Neural cell (in vitro differentiated cells): Measurements from ENCODE around the gene ZNRF1. TPM values are rescaled to one million over a fixed set of nuclear protein-coding genes. Genes with fewer than 3 reads are reported as not detected.

Experiments used
- H2AFZ ChIP-seq: fragments of 200-600, 300-800 bp; sonication (generic), shearing (Covaris generic); 2 replicates; pipeline ENCODE4 v1.6.0; 2014; ENCODE audit warnings: low read depth, mild to moderate bottlenecking, antibody characterized with exemption, low read length, moderate library complexity
- H3F3A ChIP-seq: fragments of 200-600 bp; shearing (Covaris generic); 2 replicates; pipeline ENCODE4 v1.6.1; 2016; ENCODE audit warnings: mild to moderate bottlenecking, moderate library complexity, mixed read lengths, antibody characterized with exemption, low read length; ENCODE audit not compliant: insufficient read depth, poor library complexity, severe bottlenecking
- H3K27ac ChIP-seq: fragments of 200-600, 300-800 bp; sonication (generic), shearing (Covaris generic); 2 replicates; pipeline ENCODE4 v1.5.1; 2014; ENCODE audit warnings: mild to moderate bottlenecking, low read length, moderate library complexity
- H3K27me3 ChIP-seq: fragments of 300-800, 200-600 bp; sonication (generic), shearing (Covaris generic); 2 replicates; pipeline ENCODE4 v1.6.0; 2014; ENCODE audit warnings: mild to moderate bottlenecking, low read depth, low read length, moderate library complexity; ENCODE audit not compliant: insufficient read depth
- H3K36me3 ChIP-seq: fragments of 300-800, 200-600 bp; sonication (generic), shearing (Covaris generic); 2 replicates; pipeline ENCODE4 v1.5.1; 2014; ENCODE audit warnings: mild to moderate bottlenecking, antibody characterized with exemption, low read length, moderate library complexity; ENCODE audit not compliant: insufficient read depth
- H3K4me2 ChIP-seq: fragments of 300-800, 200-600 bp; sonication (generic), shearing (Covaris generic); 2 replicates; pipeline ENCODE4 v1.6.0; 2014; ENCODE audit warnings: mild to moderate bottlenecking, low read length
- H3K4me3 ChIP-seq: fragments of 300-800, 200-600 bp; sonication (generic), shearing (Covaris generic); 2 replicates; pipeline ENCODE4 v1.5.1; 2014; ENCODE audit warnings: mild to moderate bottlenecking, low read length, moderate library complexity
- H3K79me2 ChIP-seq: fragments of 200-600 bp; shearing (Covaris generic); replicated peaks from 2 replicates; pipeline ENCODE4 v1.6.0; 2014; ENCODE audit warnings: mild to moderate bottlenecking, low read length, moderate library complexity; ENCODE audit not compliant: insufficient read depth
- H3K9ac ChIP-seq: fragments of 300-800, 200-600 bp; sonication (generic), shearing (Covaris generic); 2 replicates; pipeline ENCODE4 v1.6.1; 2016; ENCODE audit warnings: mild to moderate bottlenecking, low read length, mixed read lengths
- H3K9me2 ChIP-seq: fragments of 200-600 bp; shearing (Covaris generic); 2 replicates; pipeline ENCODE4 v1.6.1; 2016; ENCODE audit warnings: mild to moderate bottlenecking, low read length, mixed read lengths; ENCODE audit not compliant: insufficient read depth
- H3K9me3 ChIP-seq: fragments of 200-600, 300-800 bp; sonication (generic), shearing (Covaris generic); 2 replicates; pipeline ENCODE4 v1.6.1; 2016; ENCODE audit warnings: mild to moderate bottlenecking, mixed run types, low read length, moderate library complexity, mixed read lengths
- H4K20me1 ChIP-seq: fragments of 200-600 bp; shearing (Covaris generic); 2 replicates; pipeline ENCODE4 v1.6.1; 2016; ENCODE audit warnings: mild to moderate bottlenecking, mixed run types; ENCODE audit not compliant: insufficient read depth
- CTCF ChIP-seq: fragments of 450-650 bp; IDR thresholded peaks from 2 replicates; pipeline ENCODE4 v1.5.1; 2014; ENCODE audit warnings: antibody characterized with exemption, mild to moderate bottlenecking, moderate library complexity; ENCODE audit not compliant: poor library complexity, severe bottlenecking
- EP300 ChIP-seq: fragments of 450-650 bp; conservative IDR thresholded peaks from 2 replicates; pipeline ENCODE4 v1.6.1; 2014; ENCODE audit warnings: antibody characterized with exemption, mild to moderate bottlenecking, moderate library complexity; ENCODE audit not compliant: poor library complexity, severe bottlenecking
- EZH2 ChIP-seq: fragments of 200-600, 300-800 bp; shearing (Covaris generic), sonication (generic); IDR thresholded peaks from 2 replicates; pipeline ENCODE4 v1.6.1; 2014; ENCODE audit warnings: antibody characterized with exemption, low read length, borderline replicate concordance, mild to moderate bottlenecking; ENCODE audit not compliant: insufficient read depth, poor library complexity, severe bottlenecking
- MXI1 ChIP-seq: fragments of 450-650 bp; conservative IDR thresholded peaks from 2 replicates; pipeline ENCODE4 v1.6.1; 2014; ENCODE audit warnings: antibody characterized with exemption, mild to moderate bottlenecking; ENCODE audit not compliant: poor library complexity, severe bottlenecking
- POLR2AphosphoS5 ChIP-seq: IDR thresholded peaks from 2 replicates; pipeline ENCODE4 v1.6.1; 2012
- RAD21 ChIP-seq: fragments of 450-650 bp; conservative IDR thresholded peaks from 2 replicates; pipeline ENCODE4 v1.6.1; 2014; ENCODE audit warnings: antibody characterized with exemption, mild to moderate bottlenecking, moderate library complexity
- REST ChIP-seq: IDR thresholded peaks from 2 replicates; pipeline ENCODE4 v1.6.1; 2012; ENCODE audit warnings: borderline replicate concordance
- SMC3 ChIP-seq: fragments of 450-650 bp; conservative IDR thresholded peaks from 2 replicates; pipeline ENCODE4 v1.6.1; 2014; ENCODE audit warnings: antibody characterized with exemption, mild to moderate bottlenecking, moderate library complexity; ENCODE audit not compliant: poor library complexity
- TAF1 ChIP-seq: IDR thresholded peaks from 2 replicates; pipeline ENCODE4 v1.6.1; 2012; ENCODE audit warnings: low read depth
- polyA plus RNA-seq: library from polyadenylated mRNA; depleted of rRNA; stranded (reverse); fragments of >200 nt; gene quantifications from 2 replicates; pipeline ENCODE4 v1.2.3, GENCODE V29; 2014

The ZNRF1 gene
- polyA plus RNA-seq, 1 donor from 2014 or later, result 31.6 TPM

- no peaks in the 10 kb centered on the region for H3K27me3 ChIP-seq
- H3F3A ChIP-seq, result no peaks in the 10 kb centered on the region
- no peak overlapping the region for H3K4me2 ChIP-seq
- H2AFZ ChIP-seq, result no peak overlapping the region
- no peak overlapping the region for H3K9ac ChIP-seq
- no peaks in the 10 kb centered on the region for H3K36me3 ChIP-seq
- H3K79me2 ChIP-seq, result peaks cover 75% of the 10 kb centered on the region
- no peak overlapping the region for H3K4me3 ChIP-seq
- H3K9me3 ChIP-seq, result no peaks in the 10 kb centered on the region
- TF ChIP-seq POLR2AphosphoS5 (no peak), REST (no peak), SMC3 (no peak), CTCF (no peak), MXI1 (no peak), EP300 (no peak), RAD21 (no peak), TAF1 (no peak), EZH2 (no peak)
- no peak overlapping the region for H3K27ac ChIP-seq
- H4K20me1 ChIP-seq, result peaks cover 4% of the 10 kb centered on the region
- H3K9me2 ChIP-seq, result no peaks in the 10 kb centered on the region
Observed at GRCh38 chr16:75068085-75069031, 69.5 kb downstream of the ZNRF1 start.

GRCh38 chr16:75070012-75070841, 71.4 kb downstream of the ZNRF1 start:
- Histone ChIP-seq H3K79me2 (peaks cover 65% of the 10 kb centered on the region), H3K27ac (no peak overlapping the region), H4K20me1 (peaks cover 4% of the 10 kb centered on the region)

More at GRCh38 chr16:75070012-75070841, 71.4 kb downstream of the ZNRF1 start:
- Histone ChIP-seq H3K4me3 (no peak overlapping the region), H3K4me2 (no peak overlapping the region), H3F3A (no peaks in the 10 kb centered on the region), H3K9me3 (no peaks in the 10 kb centered on the region), H3K9ac (no peak overlapping the region), H3K27me3 (no peaks in the 10 kb centered on the region), H3K9me2 (no peaks in the 10 kb centered on the region), H2AFZ (no peak overlapping the region), H3K36me3 (no peaks in the 10 kb centered on the region)
- TF ChIP-seq POLR2AphosphoS5, result no peak
- no peak for TF ChIP-seq TAF1
- TF ChIP-seq EP300, result no peak
- TF ChIP-seq SMC3, result no peak
- TF ChIP-seq REST, result no peak
- TF ChIP-seq CTCF, result no peak
